Natural killer cell treated with Interleukin-12 subunit alpha and Interleukin-12 subunit beta and Interleukin-15 and Interleukin-18, amount 100 ng/mL, for 72 hours (primary cell): ENCODE data around the gene RRAS2. TPM values are rescaled to one million over a fixed set of nuclear protein-coding genes. Genes with fewer than 3 reads are reported as not detected.
A peak's percentile ranks its signal among the peaks of the same experiment; 100 is the strongest.
"Not testable (repeated sequence)": the region's sequence is repeated elsewhere in the genome, so short reads cannot be mapped to it uniquely, and the experiment has no call there.

Experiments used
- ATAC-seq, 2 donors: fragments of 150-1000 bp; cut with Tn5 transposase in 1 of 2; sonication (Bioruptor Pico), chemical (Tn5 transposase) in 1 of 2; 2 replicates each; pipeline ENCODE4 v1.10.0; 2021
- DNase-seq: peaks from one replicate; pipeline ENCODE4 v3.0.0; 2022; ENCODE audit warnings: low spot score
- H3K27ac Mint-ChIP-seq, 2 donors: 1 replicate in 1 of 2; 2 replicates in 1 of 2; pipeline ENCODE4 v1.8.0; 2022; ENCODE audit warnings: mixed read lengths in 2 of 2, mild to moderate bottlenecking in 1 of 2, moderate library complexity in 1 of 2
- H3K27me3 Mint-ChIP-seq, 2 donors: 1 replicate in 1 of 2; 2 replicates in 1 of 2; pipeline ENCODE4 v1.8.0; 2022; ENCODE audit warnings: mixed read lengths in 2 of 2
- H3K36me3 Mint-ChIP-seq: one replicate; pipeline ENCODE4 v1.8.0; 2022; ENCODE audit warnings: mixed read lengths
- H3K4me1 Mint-ChIP-seq, 2 donors: 1 replicate in 1 of 2; 2 replicates in 1 of 2; pipeline ENCODE4 v1.8.0; 2022; ENCODE audit warnings: low read depth in 2 of 2, mixed read lengths in 2 of 2, mild to moderate bottlenecking in 1 of 2
- H3K4me3 Mint-ChIP-seq: one replicate; pipeline ENCODE4 v1.8.0; 2022; ENCODE audit warnings: mixed read lengths
- H3K9me3 Mint-ChIP-seq: 2 replicates; pipeline ENCODE4 v1.8.0; 2022; ENCODE audit warnings: mixed read lengths
- total RNA-seq, 2 donors: library from RNA; stranded (reverse); gene quantifications; one replicate each; pipeline ENCODE4 v1.2.3, GENCODE V29; 2022

Gene RRAS2
- total RNA-seq, 2 donors from 2014 or later = 97.3 to 141 TPM

DNA sequence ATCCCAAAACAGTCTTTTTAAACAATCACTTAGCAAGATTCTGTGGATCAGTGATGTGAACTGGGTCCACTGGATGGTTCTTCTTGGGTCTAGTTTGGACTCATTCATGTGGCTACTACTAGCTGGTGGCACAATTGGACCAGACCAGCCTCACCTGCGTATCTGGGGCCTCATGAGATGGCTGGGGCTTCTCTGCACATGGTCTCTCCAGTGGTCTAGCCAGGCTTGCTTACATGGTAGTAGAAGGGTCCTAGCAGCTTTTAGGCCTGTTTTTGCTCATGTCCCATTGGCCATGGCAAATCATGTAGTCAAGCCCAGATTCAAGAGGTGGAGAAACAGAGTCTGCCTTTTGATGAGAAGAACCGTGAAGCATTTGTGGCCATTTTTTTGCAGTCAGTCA is 94.0 kb downstream of the RRAS2 start:
- ATAC-seq (no peak), DNase-seq (no peak)
- Mint-ChIP-seq H3K4me3 (no peak overlapping the region), H3K27ac (peak overlapping the region in 1 of 2 donors; percentile 40), H3K27me3 (no peaks in the 10 kb centered on the region), H3K4me1 (peaks cover 0 to 13% of the 10 kb centered on the region in 2 donors), H3K36me3 (no peaks in the 10 kb centered on the region), H3K9me3 (no peaks in the 10 kb centered on the region)

DNA sequence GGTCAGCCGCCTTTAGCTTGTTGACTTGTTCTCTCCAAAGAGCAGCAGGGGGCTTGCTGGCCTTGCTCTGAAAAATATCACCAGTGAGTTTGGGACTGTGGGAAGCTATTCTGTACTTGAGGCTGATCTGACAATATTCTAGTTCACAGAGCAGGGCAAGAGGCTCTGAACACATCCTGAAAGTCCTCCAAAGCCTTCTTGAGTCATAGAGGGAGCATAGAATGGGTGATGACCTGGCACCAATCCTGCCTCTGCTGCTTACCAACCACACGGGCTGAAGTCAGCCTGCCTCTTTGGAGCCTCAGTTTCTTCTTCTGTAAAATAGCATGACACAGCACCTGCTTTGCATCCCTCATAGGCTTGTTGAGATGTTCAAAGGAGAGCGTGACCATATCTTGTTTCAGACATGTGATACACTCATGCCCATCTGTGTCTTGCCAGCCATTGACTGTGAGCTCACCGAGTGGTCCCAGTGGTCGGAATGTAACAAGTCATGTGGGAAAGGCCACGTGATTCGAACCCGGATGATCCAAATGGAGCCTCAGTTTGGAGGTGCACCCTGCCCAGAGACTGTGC is 96.6 kb downstream of the RRAS2 start:
- DNase-seq = no peak
- Mint-ChIP-seq H3K9me3 (no peaks in the 10 kb centered on the region), H3K27ac (no peak overlapping the region), H3K4me1 (peaks cover 0 to 21% of the 10 kb centered on the region in 2 donors), H3K36me3 (no peaks in the 10 kb centered on the region), H3K4me3 (no peak overlapping the region), H3K27me3 (no peaks in the 10 kb centered on the region)
- no peak for ATAC-seq

DNA sequence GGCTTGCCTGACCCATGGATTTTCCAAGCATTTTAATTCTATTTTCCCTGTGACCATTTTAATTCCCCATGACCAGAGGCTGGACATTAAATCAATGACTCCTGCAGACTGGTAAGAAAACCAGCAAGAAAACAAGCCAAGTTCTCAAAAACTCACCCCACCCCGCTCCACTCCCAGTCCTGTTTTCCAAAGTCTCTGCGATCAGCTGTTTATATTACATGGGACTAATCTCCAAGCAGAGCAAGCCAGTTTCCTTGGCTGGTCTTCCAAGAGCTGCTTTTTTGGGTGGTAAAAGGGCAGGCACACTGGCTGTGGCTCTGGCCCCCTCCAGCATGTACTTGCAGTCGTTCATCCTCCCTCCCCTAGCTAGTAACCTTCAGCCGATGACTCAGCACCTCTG is 97.9 kb downstream of the RRAS2 start:
- H3K4me3 Mint-ChIP-seq = no peak overlapping the region
- no peak for ATAC-seq
- no peaks in the 10 kb centered on the region for H3K36me3 Mint-ChIP-seq
- H3K27me3 Mint-ChIP-seq = no peaks in the 10 kb centered on the region
- DNase-seq = no peak
- no peaks in the 10 kb centered on the region for H3K9me3 Mint-ChIP-seq
- no peak overlapping the region for H3K27ac Mint-ChIP-seq
- H3K4me1 Mint-ChIP-seq = peaks cover 0 to 21% of the 10 kb centered on the region in 2 donors

DNA sequence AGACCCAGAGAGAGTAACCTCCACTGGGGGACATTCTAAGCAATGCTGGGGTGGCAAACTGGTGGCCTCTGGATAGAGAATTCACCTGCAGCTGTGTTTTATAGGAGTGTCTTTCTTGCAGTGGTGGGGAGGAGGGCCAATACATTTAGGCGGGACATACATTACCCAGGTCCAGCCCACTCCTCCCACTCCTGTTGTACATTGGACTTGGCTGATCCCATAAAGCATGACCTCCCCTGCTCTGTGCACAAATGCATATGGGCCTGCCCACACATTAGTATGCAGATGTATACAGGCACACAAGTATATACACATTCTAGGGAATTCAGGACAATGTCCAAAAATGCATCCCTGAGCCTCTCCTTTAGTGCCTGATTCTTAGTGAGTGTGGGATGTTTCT is 99.1 kb downstream of the RRAS2 start:
- no peak overlapping the region for H3K4me3 Mint-ChIP-seq
- no peaks in the 10 kb centered on the region for H3K9me3 Mint-ChIP-seq
- ATAC-seq = no peak

DNA sequence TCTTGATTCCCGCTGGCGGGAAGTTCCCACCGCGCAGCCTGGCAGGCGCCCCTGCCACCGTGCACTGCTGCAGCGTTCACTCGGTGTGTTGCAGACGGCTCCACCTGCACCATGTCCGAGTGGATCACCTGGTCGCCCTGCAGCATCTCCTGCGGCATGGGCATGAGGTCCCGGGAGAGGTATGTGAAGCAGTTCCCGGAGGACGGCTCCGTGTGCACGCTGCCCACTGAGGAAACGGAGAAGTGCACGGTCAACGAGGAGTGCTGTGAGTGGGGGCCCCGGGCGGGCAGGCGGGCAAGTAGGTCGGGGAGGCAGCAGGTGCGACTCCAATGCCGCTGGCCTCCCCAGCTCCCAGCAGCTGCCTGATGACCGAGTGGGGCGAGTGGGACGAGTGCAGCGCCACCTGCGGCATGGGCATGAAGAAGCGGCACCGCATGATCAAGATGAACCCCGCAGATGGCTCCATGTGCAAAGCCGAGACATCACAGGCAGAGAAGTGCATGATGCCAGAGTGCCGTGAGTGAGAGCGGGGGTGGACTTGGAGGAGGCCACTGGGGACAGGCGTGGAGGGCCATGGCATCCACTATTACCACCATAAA is 99.7 kb downstream of the RRAS2 start:
- DNase-seq (no peak), ATAC-seq (no peak)
- H3K36me3 Mint-ChIP-seq = no peaks in the 10 kb centered on the region
- H3K4me1 Mint-ChIP-seq = peaks cover 0 to 14% of the 10 kb centered on the region in 2 donors
- H3K4me3 Mint-ChIP-seq = no peak overlapping the region
- no peaks in the 10 kb centered on the region for H3K9me3 Mint-ChIP-seq
- no peaks in the 10 kb centered on the region for H3K27me3 Mint-ChIP-seq
- H3K27ac Mint-ChIP-seq = no peak overlapping the region

More for the DNA sequence above, 99.1 kb downstream of the RRAS2 start:
- Mint-ChIP-seq H3K4me1 (peaks cover 0 to 18% of the 10 kb centered on the region in 2 donors), H3K36me3 (no peaks in the 10 kb centered on the region), H3K27me3 (no peaks in the 10 kb centered on the region), H3K27ac (no peak overlapping the region)
- no peak for DNase-seq

DNA sequence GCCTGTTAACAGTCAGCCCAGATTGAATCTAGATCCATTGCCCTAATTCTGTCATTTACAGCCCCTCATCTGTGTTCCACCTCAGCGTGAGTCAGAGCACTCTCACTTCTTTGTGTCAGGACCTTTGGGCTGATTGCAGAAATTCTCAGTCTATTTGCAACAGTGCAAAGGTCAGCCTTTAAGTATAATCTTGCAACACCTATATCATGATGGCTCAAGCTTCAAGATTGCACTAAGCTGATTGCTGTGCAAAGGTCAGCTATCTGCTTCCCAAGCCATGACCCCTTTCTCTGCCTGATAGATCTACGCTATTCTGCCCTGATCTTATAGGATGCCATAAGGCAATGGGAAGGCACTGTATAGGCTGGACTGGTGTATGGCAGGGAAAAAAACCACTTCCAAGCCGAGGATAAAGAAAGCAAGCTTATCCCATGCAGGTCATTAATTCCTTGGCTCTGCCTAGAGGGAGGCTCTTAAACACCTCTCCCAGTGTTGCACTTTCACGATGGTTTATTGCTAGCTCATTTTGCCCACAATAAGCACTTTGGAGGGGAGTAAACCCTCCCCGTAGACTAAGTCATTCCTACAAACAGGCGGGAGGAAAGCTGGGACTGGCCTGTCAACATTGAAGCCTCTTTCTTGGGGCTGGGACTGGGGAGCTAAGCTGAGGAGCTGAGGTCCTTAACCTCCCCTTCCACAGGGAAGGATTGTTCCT is 100.6 kb downstream of the RRAS2 start:
- no peaks in the 10 kb centered on the region for H3K27me3 Mint-ChIP-seq

DNA sequence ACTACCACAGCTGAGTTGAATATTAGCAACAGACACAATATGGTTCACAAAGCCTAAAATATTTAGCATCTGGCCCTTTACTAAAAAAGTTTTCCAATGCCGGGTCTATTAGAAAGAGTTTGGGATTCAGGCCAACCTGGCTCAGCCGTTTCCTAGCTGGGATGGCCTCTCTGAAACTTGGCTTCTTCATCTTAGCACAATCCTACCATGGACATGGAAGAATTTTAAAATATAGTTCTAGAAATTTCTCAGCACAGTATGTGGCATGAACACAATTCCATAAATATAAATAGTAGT is 103.8 kb downstream of the RRAS2 start:
- Mint-ChIP-seq H3K4me3 (no peak overlapping the region), H3K27ac (no peak overlapping the region), H3K9me3 (no peaks in the 10 kb centered on the region), H3K27me3 (no peaks in the 10 kb centered on the region), H3K4me1 (peaks cover 0 to 8% of the 10 kb centered on the region in 2 donors), H3K36me3 (no peaks in the 10 kb centered on the region)
- DNase-seq (no peak), ATAC-seq (no peak)

More for the DNA sequence above, 100.6 kb downstream of the RRAS2 start:
- H3K36me3 Mint-ChIP-seq = no peaks in the 10 kb centered on the region
- no peaks in the 10 kb centered on the region for H3K9me3 Mint-ChIP-seq
- DNase-seq (no peak), ATAC-seq (peak in 1 of 2 donors; percentile 3)
- H3K4me1 Mint-ChIP-seq = peaks cover 0 to 12% of the 10 kb centered on the region in 2 donors
- H3K27ac Mint-ChIP-seq = no peak overlapping the region
- H3K4me3 Mint-ChIP-seq = no peak overlapping the region

DNA sequence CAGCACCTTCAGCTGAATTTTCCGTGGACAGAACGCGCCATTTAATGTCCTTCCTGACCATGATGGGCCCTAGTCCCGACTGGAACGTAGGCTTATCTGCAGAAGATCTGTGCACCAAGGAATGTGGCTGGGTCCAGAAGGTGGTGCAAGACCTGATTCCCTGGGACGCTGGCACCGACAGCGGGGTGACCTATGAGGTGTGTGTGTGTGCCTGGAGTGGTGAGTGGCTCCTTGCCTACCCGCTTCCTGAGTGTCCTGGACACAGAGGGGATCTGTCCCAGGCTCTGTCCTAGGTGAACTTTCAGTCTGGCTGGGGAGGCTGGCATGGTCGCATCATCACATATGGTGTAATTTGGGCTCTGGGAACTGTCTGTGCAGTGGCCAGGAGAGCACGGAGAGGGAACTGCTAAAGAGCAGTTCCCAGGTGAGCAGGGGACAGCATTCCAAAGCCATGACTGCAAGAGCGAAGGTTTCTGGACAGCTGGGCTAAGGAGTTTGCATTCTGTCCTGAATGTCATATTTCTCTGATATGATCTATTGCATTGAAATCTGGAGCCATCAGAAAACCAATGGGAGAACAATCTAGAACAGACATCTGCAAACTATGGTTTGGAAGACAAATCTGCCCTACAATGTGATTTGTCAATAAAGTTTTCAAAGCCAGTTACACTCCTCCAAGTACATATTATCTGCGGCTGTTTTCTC is 104.3 kb downstream of the RRAS2 start:
- no peaks in the 10 kb centered on the region for H3K36me3 Mint-ChIP-seq
- no peak overlapping the region for H3K4me3 Mint-ChIP-seq
- H3K27me3 Mint-ChIP-seq = no peaks in the 10 kb centered on the region
- no peaks in the 10 kb centered on the region for H3K9me3 Mint-ChIP-seq
- DNase-seq (no peak), ATAC-seq (peak in 1 of 2 donors; percentile 44)
- H3K27ac Mint-ChIP-seq = no peak overlapping the region
- peaks cover 0 to 8% of the 10 kb centered on the region in 2 donors for H3K4me1 Mint-ChIP-seq

DNA sequence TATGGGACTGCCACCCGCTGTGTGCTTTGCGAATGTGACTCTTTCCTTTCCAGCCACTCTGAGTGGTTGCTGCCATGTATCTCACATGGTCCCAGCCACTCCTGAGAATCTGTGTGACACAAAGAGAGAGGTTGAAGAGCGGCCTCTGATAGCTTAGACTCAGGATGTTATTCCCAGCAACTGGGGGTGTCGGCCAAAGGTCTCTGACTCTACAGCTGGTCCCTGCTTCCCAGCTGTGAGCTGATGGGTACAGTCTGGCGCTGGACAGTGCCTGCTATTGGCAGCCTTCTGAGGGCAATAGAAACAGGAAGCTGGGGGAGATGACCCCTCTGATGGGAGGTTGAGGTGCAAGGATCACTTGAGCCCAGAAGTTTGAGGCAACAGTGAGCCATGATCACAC is 105.1 kb downstream of the RRAS2 start:
- no peak for DNase-seq
- Mint-ChIP-seq H3K36me3 (no peaks in the 10 kb centered on the region), H3K27ac (no peak overlapping the region), H3K4me1 (peaks cover 4 to 12% of the 10 kb centered on the region in 2 donors), H3K4me3 (no peak overlapping the region), H3K27me3 (peaks cover 0 to 4% of the 10 kb centered on the region in 2 donors), H3K9me3 (no peaks in the 10 kb centered on the region)
- ATAC-seq = peak in 1 of 2 donors; percentile 9

DNA sequence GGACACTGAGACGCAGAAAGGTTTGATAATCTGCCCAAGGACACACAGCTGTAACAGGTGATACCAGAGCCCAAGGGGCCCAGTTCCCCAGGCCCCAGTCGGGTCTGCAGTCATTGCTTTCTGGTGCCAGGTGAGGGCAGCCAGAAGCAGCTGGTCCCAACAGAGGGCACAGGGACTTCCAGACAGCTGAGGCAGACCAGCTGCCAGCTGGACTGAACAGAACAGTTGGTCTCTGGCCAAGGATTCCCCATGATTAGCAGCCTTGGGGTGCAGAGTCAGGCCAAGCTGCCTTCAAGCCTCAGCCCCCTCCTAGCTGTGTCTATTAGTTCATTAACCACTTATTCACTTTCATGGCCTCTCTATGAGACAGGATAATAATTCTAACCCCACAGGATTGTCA is 105.6 kb downstream of the RRAS2 start:
- no peak for DNase-seq
- Mint-ChIP-seq H3K4me3 (no peak overlapping the region), H3K36me3 (no peaks in the 10 kb centered on the region)

DNA sequence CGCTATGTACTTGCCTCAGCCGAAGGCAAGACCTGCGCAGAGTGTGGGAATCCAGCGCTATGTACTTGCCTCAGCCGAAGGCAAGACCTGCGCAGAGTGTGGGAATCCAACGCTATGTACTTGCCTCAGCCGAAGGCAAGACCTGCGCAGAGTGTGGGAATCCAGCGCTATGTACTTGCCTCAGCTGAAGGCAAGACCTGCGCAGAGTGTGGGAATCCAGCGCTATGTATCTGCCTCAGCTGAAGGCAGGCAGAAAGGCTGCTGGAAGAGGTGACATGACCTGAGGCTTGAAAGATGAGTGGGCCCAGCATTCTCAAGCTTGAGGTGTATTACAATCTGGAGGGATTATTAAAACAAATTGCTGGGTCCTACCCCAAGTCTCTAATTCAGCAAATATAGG is 106.5 kb downstream of the RRAS2 start:
- peaks cover 12 to 14% of the 10 kb centered on the region in 2 donors for H3K4me1 Mint-ChIP-seq
- H3K9me3 Mint-ChIP-seq, H3K27me3 Mint-ChIP-seq, ATAC-seq, H3K4me3 Mint-ChIP-seq, H3K36me3 Mint-ChIP-seq, H3K27ac Mint-ChIP-seq, DNase-seq: not testable (repeated sequence)

More for the DNA sequence above, 105.6 kb downstream of the RRAS2 start:
- peaks cover 8 to 13% of the 10 kb centered on the region in 2 donors for H3K4me1 Mint-ChIP-seq
- no peak overlapping the region for H3K27ac Mint-ChIP-seq
- H3K27me3 Mint-ChIP-seq = peaks cover 0 to 4% of the 10 kb centered on the region in 2 donors
- peak in 1 of 2 donors; percentile 40 for ATAC-seq
- no peaks in the 10 kb centered on the region for H3K9me3 Mint-ChIP-seq

DNA sequence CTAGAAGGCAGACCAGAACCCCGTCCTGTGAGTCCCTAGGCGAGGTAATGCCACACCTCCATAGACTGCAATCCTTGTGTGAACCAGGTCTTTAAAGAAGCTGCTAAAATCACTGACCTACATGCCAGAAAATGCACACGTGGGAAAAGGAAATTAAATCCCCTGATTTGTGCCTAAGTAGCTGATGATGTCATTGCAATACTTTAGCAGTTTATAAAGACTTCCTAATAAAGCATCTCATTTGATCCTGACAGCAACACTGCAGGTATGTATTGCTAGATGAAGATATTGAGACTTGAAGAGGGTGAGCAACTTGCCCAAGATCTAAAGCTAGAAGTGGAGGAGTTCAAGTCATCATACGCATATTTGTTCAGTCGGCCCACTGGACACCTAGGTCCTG is 107.2 kb downstream of the RRAS2 start:
- DNase-seq (no peak), ATAC-seq (no peak)
- H3K4me1 Mint-ChIP-seq = peaks cover 12 to 14% of the 10 kb centered on the region in 2 donors
- H3K27ac Mint-ChIP-seq = no peak overlapping the region
- peaks cover 12% of the 10 kb centered on the region in 2 donors for H3K27me3 Mint-ChIP-seq
- H3K4me3 Mint-ChIP-seq = no peak overlapping the region
- no peaks in the 10 kb centered on the region for H3K9me3 Mint-ChIP-seq
- H3K36me3 Mint-ChIP-seq = no peaks in the 10 kb centered on the region

DNA sequence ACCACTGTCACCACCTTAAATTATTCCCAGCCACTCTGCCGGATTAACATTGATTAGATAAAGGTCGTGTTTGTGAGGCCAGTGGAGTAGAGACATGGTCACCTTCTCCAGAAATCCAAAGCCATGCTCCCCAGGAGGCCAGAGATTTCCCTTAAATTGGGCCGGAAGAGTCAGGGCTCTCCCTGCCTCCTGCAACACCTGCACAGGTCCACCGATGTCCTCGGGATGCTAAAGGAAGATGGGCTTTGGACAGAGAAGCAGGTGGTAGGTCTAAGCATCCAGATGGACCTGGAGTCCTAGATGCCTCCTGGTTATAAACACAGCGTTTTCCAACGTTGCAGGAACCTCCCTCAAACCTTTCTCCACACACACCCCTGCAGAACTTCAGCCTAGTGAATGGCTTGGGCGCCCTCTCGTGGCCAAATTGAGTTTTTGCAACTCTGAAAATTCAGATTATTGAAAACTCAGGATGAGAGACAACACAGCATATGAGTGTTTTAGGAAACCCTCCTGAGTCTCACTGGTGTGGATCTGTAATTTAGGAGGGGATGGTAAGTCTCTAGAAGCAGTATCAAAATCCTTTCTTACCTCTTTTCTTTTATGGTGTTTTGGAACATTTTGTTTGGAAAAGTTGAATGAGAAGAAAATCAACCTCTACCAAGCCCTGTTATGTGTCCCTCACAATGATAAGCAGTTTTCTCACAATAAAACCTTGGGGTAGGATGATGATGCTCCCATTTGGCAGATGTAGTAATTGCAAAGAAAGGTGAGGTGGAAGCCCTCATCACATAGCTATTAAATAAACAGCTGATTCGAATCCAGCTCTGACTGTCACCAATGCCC is 109.6 kb downstream of the RRAS2 start:
- Mint-ChIP-seq H3K36me3 (no peaks in the 10 kb centered on the region), H3K27me3 (peaks cover 12% of the 10 kb centered on the region in 2 donors), H3K9me3 (no peaks in the 10 kb centered on the region), H3K4me1 (peaks cover 12 to 14% of the 10 kb centered on the region in 2 donors), H3K27ac (no peak overlapping the region), H3K4me3 (no peak overlapping the region)
- ATAC-seq (no peak), DNase-seq (peak; percentile 73)
